Adrenal gland (tissue), 5 donors: ENCODE data around the gene RCCD1.

Source experiments
- CTCF ChIP-seq, 6 experiments: fragments of 450-650 bp in 4 of 6; fragments of 200-600 bp in 2 of 6; sonication (generic) in 1 of 6; IDR thresholded peaks; 1 replicate in 5 of 6; 2 replicates in 1 of 6; pipeline versions ENCODE4 v1.5.1 to v1.8.0; 2016 to 2021; ENCODE audit warnings: antibody characterized with exemption in 6 of 6, mild to moderate bottlenecking in 2 of 6, moderate library complexity in 1 of 6
- POLR2A ChIP-seq, 2 donors: fragments of 450-650 bp; IDR thresholded peaks; one replicate each; pipeline ENCODE4 v1.6.1; 2017; ENCODE audit warnings: antibody characterized with exemption in 2 of 2, mild to moderate bottlenecking in 2 of 2, moderate library complexity in 1 of 2
- donor health status: DM: no; HTN: no; CAD: no.

- TF ChIP-seq CTCF (IDR thresholded peaks at IDR 0.05) (no peak), POLR2A (IDR thresholded peaks at IDR 0.05) (no peak)
Measured at GRCh38 chr15:90918034-90918788, 36.5 kb upstream of the RCCD1 start.
